ENCODE results near the gene USH1G.

USH1G gene

DNA sequence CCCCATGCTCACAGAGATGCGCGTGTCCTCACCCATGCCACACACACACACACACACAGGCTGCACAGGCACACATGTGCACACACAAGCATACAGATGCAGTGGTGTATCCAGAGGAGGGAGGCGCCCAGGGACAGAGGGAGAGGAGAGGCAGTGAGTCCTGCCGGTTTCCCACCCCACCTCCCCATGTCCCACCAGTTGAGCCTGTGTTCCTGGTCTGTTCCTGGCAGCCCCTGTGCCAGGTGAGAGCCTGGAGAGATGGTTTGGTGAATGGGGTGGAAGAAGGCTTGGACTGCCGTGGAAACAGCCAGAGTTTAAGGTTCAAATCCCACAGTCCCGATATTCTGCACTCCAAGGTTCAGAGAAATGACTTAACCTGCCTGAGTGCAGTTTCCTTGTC lies 19.4 kb downstream of the USH1G start:
- no peak for DNase-seq (ENCODE audit: low read depth)

DNA sequence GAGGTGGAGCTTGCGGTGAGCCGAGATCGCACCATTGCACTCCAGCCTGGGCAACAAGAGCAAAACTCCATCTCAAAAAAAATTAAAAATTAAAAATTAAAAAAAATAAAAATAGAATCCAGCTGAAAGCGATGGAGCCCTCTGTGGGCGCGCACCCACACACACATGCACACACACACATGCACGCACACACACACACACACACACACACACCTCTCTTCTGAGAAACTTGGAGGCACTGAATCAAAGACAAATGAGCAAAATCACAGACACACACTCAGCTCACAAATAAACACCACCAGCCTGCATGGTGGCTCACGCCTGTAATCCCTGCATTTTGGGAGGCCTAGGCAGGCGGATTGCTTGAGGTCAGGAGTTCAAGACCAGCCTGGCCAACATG lies 20.0 kb downstream of the USH1G start:
- DNase-seq (ENCODE audit: low read depth): no peak

DNA sequence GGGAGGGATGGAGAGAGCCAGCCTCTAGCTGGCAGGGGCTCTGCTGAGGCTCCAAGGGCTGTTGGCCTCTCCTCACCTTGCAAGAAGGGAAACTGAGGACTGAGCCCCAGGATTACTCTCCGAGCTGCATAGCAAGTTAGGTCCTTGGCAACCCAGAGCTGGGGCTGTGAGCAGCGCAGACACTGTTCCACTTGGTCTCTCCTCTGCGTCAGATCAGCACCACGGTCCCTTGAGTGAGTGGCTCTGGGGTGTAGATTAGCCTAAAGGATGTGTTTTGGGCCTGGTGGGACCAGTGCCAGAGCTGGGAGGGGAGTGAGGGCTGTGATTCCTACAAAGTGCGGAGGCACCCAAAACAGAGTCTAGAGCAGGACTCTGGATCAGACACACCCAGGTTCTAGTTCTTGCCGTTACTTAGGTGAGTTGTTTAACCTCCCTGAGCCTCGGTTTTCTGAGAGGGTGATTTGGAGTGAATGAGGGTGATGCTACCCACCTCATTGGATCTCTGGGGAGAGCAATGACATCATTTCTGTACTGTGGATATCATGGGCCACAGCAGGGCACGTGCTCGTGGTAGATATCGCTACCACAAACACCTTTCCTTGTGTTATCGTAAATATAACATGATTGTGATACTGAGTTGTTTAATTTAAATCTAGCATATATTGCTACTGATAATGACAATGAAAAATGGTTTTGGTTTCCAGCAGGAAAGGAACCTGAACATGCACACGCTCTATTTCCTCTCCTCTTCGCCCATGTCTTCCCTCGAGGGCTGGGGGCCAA lies 21.5 kb downstream of the USH1G start:
- no peak for DNase-seq (ENCODE audit: low read depth)

DNA sequence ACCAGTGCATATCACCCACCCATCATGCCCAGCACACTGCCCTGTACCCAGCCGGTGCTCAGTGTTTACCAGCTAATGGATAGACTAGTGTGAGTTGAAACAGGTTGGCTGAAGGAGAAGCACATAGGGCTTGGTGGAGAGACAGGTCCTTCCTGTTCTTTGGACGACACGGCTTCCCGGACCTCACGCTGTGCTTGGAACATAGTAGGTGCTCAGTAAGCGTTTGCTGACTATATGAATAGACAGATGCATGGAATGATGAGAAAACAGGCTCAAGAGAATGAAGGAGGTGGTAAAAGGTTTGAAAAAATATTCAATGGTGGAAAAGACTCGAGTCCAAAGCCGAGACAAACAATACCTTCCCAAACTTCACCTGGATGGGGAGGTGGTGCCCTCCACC lies 22.8 kb downstream of the USH1G start:
- no peak for DNase-seq (ENCODE audit: low read depth)

DNA sequence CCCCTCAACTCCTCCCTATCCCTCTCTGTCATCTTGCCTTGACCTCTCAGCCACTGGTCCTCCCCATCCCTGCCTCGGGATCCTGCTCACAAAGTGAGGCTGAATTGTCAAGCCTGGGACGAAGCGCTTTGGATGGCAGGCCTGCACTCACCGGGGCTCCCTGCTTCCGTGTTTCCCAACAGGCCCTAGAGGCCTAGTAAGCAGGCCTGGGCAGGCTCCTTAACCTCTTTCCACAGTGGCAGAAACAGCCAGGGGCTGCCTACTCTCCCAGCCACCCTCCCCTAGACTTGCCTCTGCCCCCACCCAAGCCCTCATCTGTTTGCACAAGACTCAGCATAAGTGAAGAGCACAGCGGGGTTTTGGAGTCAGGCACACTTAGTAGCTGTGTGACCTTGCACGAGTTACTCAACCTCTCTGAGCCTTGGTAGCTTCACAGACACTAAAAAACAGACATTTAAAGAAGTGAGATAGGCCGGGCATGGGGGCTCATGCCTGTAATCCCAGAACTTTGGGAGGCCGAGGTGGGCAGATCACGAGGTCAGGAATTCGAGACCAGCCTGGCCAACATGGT lies 24.6 kb downstream of the USH1G start:
- no peak for DNase-seq (ENCODE audit: low read depth)

DNA sequence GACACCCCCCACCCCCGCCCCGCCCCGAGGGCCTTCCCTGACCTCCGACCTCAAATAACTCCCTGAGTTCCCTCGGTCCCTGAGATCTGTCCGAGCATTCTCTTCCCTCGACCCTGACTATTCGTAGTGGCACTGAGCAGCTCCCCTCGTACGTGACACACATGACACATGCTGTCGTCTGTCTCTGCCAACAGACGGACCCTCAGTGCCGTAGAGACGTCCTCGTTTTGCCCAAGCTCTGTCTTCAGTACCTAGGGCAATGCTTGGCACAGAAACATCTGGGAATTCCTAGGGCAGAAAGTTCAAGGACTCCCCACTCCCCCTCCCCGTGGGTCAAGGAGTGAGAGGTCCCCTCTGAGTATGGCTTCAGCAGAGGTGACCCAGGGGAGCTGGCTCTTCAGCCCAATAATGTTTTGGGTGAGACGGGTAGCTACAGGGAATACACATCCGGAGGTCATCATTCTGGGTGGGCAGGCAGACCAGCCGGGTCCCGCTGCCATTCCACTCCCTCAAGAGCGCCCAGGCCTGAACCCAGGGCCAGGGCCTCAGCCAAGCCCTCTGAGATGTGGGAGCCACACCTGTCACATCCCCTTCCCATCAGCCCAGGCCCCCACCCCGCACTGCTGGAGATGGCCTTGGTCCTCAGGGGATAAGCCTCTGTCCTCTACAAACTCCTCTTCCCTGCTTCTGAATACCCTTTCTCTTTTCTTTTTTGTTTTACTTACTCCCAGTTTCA lies 29.0 kb downstream of the USH1G start:
- DNase-seq (ENCODE audit: low read depth): no peak

DNA sequence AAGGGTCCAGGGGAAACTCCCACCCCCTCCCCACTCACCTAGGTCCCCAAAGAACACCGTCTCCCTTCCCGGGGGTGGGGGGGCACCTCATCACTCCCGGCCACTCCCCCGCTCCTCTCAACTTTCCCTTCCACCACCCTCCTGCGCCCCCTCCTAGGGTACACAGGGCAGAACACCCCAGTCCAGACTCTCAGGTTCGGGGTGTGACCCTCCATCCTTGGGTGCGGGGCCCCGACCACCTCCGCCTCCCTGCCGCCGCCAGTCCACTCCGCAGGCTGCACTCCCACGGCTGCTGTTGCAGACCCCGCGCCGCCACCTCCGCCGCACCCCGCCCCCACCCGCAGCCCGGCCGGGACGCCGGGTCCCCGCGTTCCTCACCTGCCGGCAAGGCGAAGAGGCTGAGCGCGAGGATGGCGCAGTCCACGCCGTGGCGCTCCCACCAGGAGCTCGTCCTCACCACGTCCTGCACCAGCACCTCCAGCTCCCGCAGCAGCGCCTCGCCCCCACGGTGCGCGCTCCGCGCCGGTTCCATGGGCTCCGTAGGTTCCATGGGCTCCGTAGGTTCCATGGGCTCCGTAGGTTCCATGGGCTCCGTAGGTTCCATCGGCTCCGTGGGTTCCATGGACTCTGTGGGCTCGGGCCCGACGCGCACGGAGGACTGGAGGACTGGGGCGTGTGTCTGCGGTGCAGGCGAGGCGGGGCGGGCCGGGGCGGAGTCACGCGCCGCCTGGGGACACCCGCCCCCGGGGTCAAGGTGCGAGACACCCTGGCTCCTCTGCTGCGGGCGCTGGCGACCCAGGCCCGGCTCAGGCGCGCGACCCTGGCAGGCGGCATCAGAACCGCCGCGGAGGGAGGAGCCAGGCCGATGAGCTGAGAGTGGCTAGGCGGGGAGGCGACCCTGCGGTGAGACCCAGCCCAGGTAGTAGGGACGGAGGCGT lies 29.8 kb downstream of the USH1G start, which contains the start of gene FADS6:
Gene FADS6, minus strand, starts transcription at position 660 of the 938 bp plus-strand sequence. Its CDS starts 38 bp downstream, at position 622.
- DNase-seq (ENCODE audit: low read depth): no peak

DNA sequence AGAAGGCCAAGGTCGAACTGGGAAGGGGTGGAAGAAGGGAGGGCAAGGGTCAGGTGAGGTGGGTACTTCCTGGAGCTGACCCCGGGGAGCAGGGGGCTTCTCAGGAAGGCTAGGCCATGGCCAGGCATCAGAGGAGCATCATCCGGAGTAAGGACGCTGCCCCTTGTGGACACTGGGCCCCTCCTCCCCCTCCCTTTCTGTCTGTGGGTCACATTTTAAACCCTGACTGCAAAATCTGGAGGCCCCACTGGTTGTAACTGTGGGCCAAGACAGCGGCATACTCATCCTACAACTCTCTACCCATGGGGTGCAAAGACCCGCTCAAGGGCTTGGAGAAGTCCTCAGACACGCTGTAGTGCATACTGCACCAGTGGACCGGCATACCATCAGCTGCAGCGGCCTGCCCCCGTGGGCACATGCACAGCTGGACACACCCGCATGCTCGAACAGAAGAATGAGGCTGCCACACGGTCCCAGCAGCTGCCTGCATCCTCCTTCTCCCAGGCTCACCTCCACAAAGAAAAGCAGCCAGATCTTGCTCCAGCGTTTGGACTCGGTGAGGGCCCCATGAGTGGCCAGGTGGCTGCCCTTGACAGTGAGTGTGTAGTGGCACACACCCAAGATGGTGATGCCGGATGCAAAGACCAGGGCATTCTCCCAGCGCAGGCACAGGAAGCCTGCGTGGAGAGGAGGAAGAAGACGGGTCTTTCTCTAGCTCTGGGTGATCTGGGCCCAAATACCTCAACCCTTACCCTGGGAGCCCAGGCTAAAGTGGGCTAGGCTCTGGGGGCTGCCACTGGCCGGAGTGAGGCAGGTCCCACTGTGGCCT lies 30.8 kb downstream of the USH1G start:
- DNase-seq (ENCODE audit: low read depth): no peak

DNA sequence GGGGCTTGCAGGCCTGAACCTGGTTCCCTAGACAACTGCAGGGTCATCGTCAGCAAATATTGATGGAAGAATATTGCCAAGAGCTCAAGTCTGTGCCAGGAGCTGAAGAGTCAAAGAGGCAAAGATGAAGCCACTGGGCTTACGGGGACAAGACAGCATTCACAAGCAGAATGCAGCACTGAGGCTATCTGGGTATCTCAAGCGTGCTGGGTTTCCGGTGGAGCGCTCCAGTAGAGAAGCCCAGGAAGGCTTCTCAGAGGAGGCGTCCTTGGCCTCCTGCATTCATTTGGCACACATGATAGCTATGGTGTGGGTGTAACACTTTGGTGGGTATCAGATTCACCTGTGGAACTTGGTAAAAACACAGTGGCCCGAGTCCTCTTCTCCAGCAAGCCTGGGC lies 32.5 kb downstream of the USH1G start:
- DNase-seq (ENCODE audit: low read depth): no peak

DNA sequence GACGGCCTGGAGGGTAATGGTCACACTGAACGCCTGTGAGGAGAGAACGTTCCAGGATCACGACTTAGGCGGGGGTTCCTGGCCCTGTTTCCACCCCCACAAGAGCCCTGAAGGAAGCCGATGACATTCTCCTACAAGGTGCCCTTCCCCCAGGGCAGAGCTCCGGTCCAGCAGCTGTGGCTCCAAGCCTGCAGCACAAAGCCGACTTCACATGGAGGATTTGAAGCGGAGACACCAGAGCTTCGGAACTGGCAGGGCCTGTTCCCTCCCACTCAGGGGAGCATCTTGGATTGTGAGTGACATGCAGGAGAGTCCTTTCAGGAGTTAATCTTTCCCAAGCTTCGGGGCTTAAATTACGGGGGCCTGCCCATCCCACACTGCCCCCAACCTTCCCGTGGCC lies 34.6 kb downstream of the USH1G start:
- no peak for DNase-seq (ENCODE audit: low read depth)

DNA sequence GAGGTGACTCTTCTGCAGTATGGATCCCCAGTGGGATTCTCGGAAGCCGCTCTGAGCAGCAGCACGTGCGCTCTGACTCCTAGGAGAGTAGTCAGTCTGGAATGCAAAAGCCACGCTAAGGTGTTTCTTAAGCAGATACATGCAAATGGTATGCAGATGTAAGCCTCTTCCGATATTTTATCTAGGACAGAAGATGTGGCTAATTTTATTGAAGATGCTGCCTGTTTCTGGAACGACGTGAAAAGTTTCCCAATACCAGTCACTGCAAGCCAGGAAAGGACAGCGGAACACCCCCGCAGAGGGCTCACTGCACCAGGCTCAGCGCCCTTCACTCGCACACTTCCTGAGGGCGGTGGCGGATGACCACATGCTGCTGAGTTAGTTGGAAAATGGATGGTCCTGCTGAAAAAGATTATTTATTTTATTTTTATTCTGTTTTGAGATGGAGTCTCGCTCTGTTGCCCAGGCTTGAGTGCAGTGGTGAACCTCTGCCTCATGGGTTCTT lies 39.8 kb downstream of the USH1G start:
- DNase-seq (ENCODE audit: low read depth): no peak

DNA sequence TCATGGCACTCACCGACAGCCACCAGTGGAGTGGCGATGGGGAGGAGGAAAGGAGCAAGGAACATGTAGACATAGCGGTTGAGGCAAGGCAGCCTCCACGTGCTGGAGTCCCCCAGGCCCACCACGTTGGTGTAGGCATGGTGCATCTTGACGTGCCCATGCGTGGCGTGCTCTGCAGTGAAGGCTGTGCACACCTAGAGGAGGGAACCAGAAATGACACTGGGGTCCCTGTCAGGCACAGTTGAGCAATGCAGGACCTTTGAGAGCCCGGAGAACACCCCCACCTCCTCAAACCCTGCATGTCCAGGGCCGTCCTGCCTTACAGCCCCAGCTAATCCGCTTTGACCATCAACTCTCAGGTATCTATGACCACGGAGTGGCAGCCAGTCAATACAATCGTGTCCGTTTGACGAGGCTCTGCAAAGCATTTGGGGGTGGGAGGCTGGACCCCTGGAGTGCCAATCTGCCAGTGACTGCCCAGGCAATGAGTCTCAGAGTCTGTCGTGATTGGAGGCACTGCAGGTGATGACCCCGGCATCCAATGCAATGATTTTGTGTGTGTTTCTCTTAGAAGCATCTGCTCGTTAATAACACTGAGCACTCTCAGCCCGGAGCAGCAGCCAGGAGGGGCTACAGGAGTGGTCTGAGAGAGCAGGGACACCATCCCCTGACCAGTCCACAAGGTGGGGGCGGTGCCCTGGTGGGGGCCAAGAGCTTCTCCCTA lies 40.4 kb downstream of the USH1G start:
- no peak for DNase-seq (ENCODE audit: low read depth)

DNA sequence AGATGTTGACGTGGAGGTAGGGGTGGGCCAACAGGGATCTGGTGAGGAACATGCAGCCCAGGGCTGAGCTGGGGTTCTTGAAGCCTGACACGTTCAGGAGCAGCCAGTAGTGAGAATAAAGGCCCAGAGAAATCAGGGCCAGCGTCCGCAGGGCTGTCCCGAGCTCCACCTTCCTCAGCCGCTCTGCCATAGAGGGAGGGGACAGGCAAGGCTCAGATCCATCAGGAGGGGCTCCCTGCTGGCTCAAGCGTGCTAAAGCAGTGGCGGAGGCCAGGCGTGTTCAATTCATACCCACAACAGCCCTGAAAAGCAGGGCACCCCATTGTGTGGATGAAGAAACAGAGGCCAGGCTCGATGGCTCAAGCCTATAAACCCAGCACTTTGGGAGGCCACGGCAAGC lies 42.0 kb downstream of the USH1G start:
- no peak for DNase-seq (ENCODE audit: low read depth)

DNA sequence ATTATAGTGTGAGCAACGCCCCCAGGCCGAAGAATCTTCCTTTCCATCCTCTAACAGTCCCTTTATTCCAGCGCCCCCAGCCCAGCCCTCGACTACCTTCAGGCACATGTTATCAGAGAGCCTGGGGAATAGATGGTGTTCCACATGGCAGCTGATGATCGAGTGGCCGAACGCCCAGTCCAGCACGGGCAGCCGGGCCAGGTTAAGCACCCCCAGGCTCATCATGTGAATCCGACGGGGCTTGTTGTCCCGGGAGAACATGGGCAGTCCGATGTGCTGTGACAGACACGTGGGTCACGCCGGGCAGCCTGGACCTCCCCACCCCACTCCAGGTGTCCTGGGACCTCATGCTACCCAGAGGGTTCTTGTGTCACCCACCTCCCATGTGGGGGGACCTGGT lies 43.7 kb downstream of the USH1G start:
- no peak for DNase-seq (ENCODE audit: low read depth)

DNA sequence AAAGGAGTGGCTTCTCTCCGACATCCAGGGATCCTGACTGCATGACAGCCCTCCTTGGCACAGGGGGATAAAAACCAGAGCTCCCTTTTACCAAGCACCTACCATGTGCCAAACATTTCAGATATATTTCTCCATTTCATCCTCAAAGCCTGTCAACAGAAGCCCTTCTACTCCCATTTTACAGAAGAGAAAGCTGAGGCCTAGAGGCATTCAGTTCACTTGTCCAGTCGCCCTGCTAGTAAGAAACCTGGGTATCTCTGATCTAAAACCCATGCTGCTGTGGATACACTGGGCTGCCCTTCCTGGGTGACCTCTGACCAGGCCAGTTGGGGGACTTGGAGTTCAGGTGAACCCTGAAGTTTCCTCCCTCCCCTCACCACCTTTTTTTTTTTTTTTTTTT lies 44.4 kb downstream of the USH1G start:
- DNase-seq (ENCODE audit: low read depth): no peak

DNA sequence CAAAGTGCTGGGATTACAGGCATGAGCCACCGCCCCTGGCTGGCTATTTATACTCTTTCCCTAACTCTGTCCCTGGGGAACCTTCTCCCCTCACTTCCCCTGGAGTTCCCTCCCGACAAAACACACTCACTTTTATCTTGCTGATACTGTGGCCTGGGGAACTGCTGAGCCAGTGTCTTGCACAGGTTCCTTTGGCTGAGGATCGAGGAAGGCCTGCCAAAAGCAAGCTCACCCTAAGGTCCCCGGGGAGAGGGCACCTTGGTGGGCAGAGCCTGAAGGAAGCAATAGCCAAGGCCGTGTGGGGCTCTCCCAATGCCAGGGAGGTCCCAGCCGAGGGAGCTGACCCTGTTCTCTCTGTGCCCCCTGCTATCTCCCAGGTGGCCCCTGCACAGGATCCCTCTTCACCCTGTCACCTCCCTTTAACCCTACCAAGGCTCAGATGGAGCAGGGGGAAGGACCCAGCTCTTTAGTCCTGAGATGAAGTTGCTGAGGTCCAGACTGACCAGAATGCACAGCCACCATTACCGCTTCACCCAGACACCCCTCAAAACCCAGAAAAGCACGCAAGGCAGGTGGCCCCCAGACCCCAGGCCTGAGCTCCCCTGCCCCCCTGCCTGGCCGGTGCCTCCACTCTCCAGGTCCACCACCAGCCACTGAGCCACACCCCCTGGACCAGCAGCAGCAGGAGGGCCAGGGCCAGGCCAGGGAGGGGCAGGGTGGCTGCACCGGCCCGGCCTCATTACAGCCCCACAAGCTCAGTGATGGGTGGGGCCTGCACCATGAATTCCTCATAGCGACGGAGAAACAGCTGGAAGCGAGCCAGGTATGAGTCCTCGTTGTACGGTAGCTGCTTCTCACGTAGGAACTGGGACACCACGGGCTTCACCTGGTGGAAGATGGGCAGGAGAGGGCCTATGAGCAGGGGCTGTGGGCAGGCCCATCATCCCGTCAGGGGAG lies 45.2 kb downstream of the USH1G start:
- DNase-seq (ENCODE audit: low read depth): no peak

DNA sequence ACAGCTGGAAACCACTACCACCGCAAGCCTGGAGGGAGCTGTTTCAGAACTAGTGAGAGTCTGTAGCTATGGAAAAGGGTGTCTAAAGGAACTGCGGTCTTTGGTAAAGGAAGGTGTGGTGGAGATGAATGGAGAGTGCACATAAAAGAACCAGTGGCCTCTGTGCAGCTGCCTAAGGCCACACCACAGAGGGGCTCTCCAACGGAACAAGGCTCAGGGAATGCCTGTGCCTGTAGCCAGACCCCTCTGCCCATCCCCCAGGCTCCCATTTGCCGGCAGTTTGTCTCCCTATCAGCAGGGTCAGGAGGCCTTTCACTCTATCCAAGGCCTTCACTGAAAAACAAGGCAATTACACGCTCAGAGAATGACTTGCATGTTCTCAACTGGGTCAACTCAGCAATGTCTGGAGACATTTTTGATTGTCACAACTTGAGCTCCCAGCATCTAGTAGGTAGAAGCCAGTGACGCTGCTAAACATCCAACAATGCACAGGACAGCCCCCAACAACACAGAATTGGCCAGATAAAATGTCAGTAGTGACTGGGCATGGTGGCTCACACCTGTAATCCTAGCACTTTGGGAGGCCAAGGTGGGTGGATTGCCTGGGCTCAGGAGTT lies 47.0 kb downstream of the USH1G start:
- no peak for DNase-seq (ENCODE audit: low read depth)

DNA sequence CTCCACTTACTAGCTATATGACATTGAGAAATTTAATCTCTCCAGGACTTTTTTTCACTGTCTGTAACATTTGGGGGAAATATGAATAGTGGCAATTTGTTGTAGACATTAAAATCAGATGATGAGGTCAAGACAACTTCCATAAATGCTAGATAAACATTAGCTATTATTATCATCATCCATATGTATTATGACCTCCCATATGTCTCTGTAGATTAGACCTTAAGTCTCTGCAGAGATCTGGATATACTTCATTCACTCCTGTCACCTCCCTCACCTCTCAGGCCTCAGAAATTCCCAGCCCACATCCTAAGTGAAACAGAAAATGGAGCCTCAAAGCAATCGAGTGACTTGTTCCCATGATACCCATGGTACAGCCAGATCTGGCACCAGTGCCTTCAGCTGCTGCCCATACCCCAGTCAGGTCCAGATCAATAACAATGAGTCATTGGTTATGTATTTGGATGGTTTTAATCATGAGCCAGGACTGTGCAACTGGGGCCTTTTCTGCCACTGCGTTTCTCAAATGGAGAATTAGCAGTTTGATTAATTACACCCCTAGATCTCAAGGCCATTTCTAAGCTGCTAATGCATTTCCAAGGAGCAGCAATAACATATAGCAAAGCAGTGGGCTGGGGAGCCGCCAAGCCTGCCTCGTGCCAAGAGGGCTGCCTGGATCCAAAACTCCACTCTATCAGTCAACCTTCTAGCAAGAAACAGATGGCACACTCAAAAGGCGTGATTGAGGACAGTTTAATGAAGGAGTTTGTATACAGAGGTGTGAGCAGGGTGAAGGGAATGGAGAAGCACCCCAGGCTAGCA lies 47.7 kb downstream of the USH1G start:
- DNase-seq (ENCODE audit: low read depth): no peak

Data from activated T-cell treated with anti-CD3 and anti-CD28 coated beads for 24 hours (primary cell).